DND-41 (cell line): ENCODE data around the gene CNTLN.
"Not testable (repeated sequence)": the region's sequence is repeated elsewhere in the genome, so short reads cannot be mapped to it uniquely, and the experiment has no call there.

Experiments used
- ATAC-seq: fragments of 200-7000 bp; cut with Tn5 transposase; 3 replicates; pipeline ENCODE4 v1.9.1; 2021; ENCODE audit warnings: low read depth; ENCODE audit not compliant: insufficient read depth
- DNase-seq: peaks from one replicate; pipeline ENCODE4 v3.0.0-alpha.2; 2020
- H2AFZ ChIP-seq: 2 replicates; pipeline ENCODE4 v1.6.0; 2012; ENCODE audit warnings: low read depth, low read length
- H3K27ac ChIP-seq: 2 replicates; pipeline ENCODE4 v1.5.1; 2012; ENCODE audit warnings: low read length, inconsistent platforms
- H3K27me3 ChIP-seq: fragments of 200-600 bp; sonication (generic); 2 replicates; pipeline ENCODE4 v1.6.0; 2012; ENCODE audit warnings: low read length, mild to moderate bottlenecking, inconsistent platforms; ENCODE audit not compliant: insufficient read depth, poor library complexity
- H3K36me3 ChIP-seq: 2 replicates; pipeline ENCODE4 v1.5.1; 2012; ENCODE audit warnings: low read length, inconsistent platforms; ENCODE audit not compliant: insufficient read depth
- H3K4me1 ChIP-seq: 2 replicates; pipeline ENCODE4 v1.5.1; 2012; ENCODE audit warnings: mild to moderate bottlenecking, low read length; ENCODE audit not compliant: insufficient read depth
- H3K4me2 ChIP-seq: 2 replicates; pipeline ENCODE4 v1.6.0; 2012; ENCODE audit warnings: mild to moderate bottlenecking, moderate library complexity, low read length, inconsistent platforms; ENCODE audit not compliant: insufficient read depth
- H3K4me3 ChIP-seq, 2 experiments: fragments of 200-600 bp in 1 of 2; shearing (Covaris generic) in 1 of 2; 2 replicates each; pipeline ENCODE4 v1.5.1; 2012 to 2016; ENCODE audit warnings: inconsistent platforms in 2 of 2, low read length in 2 of 2, mild to moderate bottlenecking in 2 of 2, low read depth in 1 of 2, moderate library complexity in 1 of 2
- H3K79me2 ChIP-seq: 2 replicates; pipeline ENCODE4 v1.6.0; 2012; ENCODE audit warnings: low read length, inconsistent platforms; ENCODE audit not compliant: insufficient read depth
- H3K9ac ChIP-seq: 2 replicates; pipeline ENCODE4 v1.6.0; 2012; ENCODE audit warnings: low read depth, mild to moderate bottlenecking, inconsistent platforms, low read length, moderate library complexity
- H3K9me3 ChIP-seq: 2 replicates; pipeline ENCODE4 v1.5.1; 2012; ENCODE audit warnings: low read length, moderate library complexity, mild to moderate bottlenecking, inconsistent platforms; ENCODE audit not compliant: insufficient read depth, severe bottlenecking
- H4K20me1 ChIP-seq: 2 replicates; pipeline ENCODE4 v1.6.0; 2012; ENCODE audit warnings: low read length; ENCODE audit not compliant: insufficient read depth
- CTCF ChIP-seq: IDR thresholded peaks from 2 replicates; pipeline ENCODE4 v1.5.1; 2012; ENCODE audit warnings: borderline replicate concordance, low read length, moderate library complexity, mild to moderate bottlenecking; ENCODE audit not compliant: poor library complexity, severe bottlenecking; ENCODE audit errors: extremely low read depth
- EZH2 ChIP-seq: IDR thresholded peaks from 3 replicates; pipeline ENCODE4 v1.6.1; 2012; ENCODE audit warnings: borderline replicate concordance, low read depth, mild to moderate bottlenecking, moderate library complexity, low read length, inconsistent platforms; ENCODE audit not compliant: severe bottlenecking

CNTLN gene

GRCh38 chr9:17433526-17433925 is 298.7 kb downstream of the CNTLN start:
- no peak for ATAC-seq
- Histone ChIP-seq H3K9me3 (no peaks in the 10 kb centered on the region), H3K27me3 (no peaks in the 10 kb centered on the region), H3K4me2 (no peak overlapping the region), H2AFZ (no peak overlapping the region), H3K36me3 (peaks cover 3% of the 10 kb centered on the region; the same call in 1 of the 2 replicates), H3K4me1 (no peaks in the 10 kb centered on the region), H3K9ac (no peak overlapping the region), H3K79me2 (no peaks in the 10 kb centered on the region), H3K4me3 (no peak overlapping the region), H4K20me1 (no peaks in the 10 kb centered on the region), H3K27ac (no peak overlapping the region)
- no peak for DNase-seq
- TF ChIP-seq CTCF (no peak), EZH2 (no peak)

GRCh38 chr9:17436854-17437253 is 302.0 kb downstream of the CNTLN start:
- Histone ChIP-seq H3K4me3 (no peak overlapping the region), H3K4me2 (no peak overlapping the region), H3K27ac (no peak overlapping the region), H3K27me3 (no peaks in the 10 kb centered on the region), H3K36me3 (peaks cover 3% of the 10 kb centered on the region; the same call in 1 of the 2 replicates), H4K20me1 (no peaks in the 10 kb centered on the region), H3K9me3 (peaks cover 11% of the 10 kb centered on the region), H2AFZ (no peak overlapping the region), H3K4me1 (no peaks in the 10 kb centered on the region), H3K79me2 (no peaks in the 10 kb centered on the region), H3K9ac (no peak overlapping the region)
- DNase-seq = no peak
- ATAC-seq = no peak
- TF ChIP-seq CTCF = no peak
- no peak for TF ChIP-seq EZH2

- Histone ChIP-seq H3K9me3 (peaks cover 11% of the 10 kb centered on the region), H3K4me1 (no peaks in the 10 kb centered on the region), H3K4me2 (no peak overlapping the region), H3K27me3 (no peaks in the 10 kb centered on the region), H3K27ac (no peak overlapping the region), H2AFZ (no peak overlapping the region), H3K36me3 (peaks cover 3% of the 10 kb centered on the region; the same call in 1 of the 2 replicates), H3K4me3 (no peak overlapping the region), H3K9ac (no peak overlapping the region), H4K20me1 (no peaks in the 10 kb centered on the region), H3K79me2 (no peaks in the 10 kb centered on the region)
- TF ChIP-seq CTCF (no peak), EZH2 (no peak)
- DNase-seq (no peak), ATAC-seq (no peak)
Observed at GRCh38 chr9:17437813-17438212, 303.0 kb downstream of the CNTLN start.

GRCh38 chr9:17445126-17445525 is 310.3 kb downstream of the CNTLN start:
- not testable (repeated sequence) for H3K27ac ChIP-seq, H3K4me2 ChIP-seq

More at GRCh38 chr9:17445126-17445525, 310.3 kb downstream of the CNTLN start:
- not testable (repeated sequence) for H3K9ac ChIP-seq, H3K36me3 ChIP-seq, ATAC-seq, H3K9me3 ChIP-seq, H3K4me3 ChIP-seq, DNase-seq, H3K4me1 ChIP-seq, H2AFZ ChIP-seq, H3K27me3 ChIP-seq, H4K20me1 ChIP-seq, H3K79me2 ChIP-seq
